ENCODE measurements around the gene CD274.
"Not testable (repeated sequence)": the region's sequence is repeated elsewhere in the genome, so short reads cannot be mapped to it uniquely, and the experiment has no call there.

The CD274 gene

GRCh38 chr9:5450359-5451091 is at the start of gene CD274:
Gene CD274, plus strand, starts transcription at chr9:5450542. Its CDS starts 5,572 bp downstream, at chr9:5456114.
- DNase-seq = peak; percentile 15

DNA sequence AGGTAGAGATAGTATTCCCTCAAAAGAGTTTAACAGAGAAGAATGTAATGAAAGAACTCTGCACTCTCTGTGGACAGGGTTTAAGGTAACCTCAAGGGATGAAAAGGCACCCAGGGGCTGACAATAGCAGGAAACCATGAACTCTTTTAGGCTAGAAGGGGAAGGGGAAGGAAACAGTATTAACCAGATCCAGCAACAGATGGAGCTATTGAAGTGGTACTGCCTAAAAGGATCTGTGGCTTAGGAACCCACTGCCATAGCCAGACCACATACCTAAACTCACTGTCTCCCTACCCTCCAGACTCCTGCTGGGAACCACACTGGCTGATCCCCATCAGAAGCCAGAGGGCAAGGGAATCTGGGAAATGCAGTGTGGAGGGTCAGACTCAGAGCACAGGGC is 48.1 kb upstream of the CD274 start:
- DNase-seq = no peak

GRCh38 chr9:5408596-5408995 is 41.7 kb upstream of the CD274 start:
- DNase-seq = no peak

GRCh38 chr9:5416953-5417352 is 33.4 kb upstream of the CD274 start:
- no peak for DNase-seq

GRCh38 chr9:5418481-5418880 is 31.9 kb upstream of the CD274 start:
- DNase-seq = no peak

DNA sequence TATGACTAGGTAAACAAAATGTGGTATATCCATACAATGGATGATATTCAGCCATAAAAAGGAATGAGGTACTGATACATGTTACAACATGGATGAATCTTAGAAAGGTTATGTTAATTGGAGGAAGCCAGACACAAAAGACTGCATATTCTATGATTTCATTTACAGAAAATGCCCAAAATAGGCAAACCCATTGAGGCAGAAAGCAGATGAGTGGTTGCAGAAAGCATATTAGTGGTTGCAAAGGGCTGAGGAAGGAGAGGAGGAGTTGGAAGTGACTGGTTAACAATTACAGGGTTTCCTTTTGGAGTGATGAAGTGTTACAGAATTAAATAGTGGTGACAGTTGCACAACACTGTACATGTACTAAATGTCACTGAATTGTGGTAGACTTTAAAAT is 30.4 kb upstream of the CD274 start:
- DNase-seq = no peak

- no peak for DNase-seq
These were observed 29.2 kb upstream of the CD274 start for GRCh38 chr9:5421163-5421562.

DNA sequence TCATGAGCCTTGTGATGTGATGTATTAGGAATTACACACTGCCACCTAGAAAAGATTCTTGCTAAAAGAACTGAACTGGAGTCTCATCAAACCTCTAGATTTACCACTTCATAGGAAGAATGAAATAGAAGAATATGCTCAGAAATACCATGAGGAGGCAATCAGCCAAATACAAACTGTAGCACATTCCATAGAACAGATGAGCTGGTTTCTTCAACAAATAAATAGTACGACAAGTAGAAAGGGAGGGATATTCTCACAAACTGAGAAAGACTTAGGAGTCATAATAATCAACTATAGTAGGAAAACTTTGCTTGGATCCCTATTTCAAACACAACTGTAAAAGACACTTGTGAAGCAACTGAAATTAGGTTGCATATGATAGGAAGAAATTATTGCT is 28.1 kb upstream of the CD274 start:
- DNase-seq = no peak

- DNase-seq = no peak
These were observed 25.2 kb upstream of the CD274 start for GRCh38 chr9:5425006-5425628.

DNA sequence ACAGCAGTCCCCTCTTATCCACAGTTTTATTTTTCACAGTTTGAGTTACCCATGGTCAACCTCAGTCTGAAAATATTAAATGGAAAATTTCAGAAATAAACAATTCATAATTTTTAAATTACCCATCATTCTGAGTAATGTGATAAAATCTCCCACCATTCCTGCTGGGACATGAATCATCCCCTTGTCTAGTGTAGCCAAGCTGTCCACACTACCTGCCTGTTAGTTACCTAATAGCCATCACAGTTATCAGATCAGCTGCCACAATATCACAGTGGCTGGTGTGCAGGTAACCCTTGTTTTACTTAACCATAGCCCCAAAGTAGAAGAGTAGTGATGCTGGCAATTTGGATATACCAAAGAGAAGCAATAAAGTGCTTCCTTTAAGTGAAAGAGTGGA is 23.3 kb upstream of the CD274 start:
- DNase-seq = no peak

GRCh38 chr9:5428172-5428571 is 22.2 kb upstream of the CD274 start:
- DNase-seq = no peak

- DNase-seq = no peak
These were observed 21.4 kb upstream of the CD274 start for GRCh38 chr9:5428794-5429528.

GRCh38 chr9:5429873-5430564 is 20.3 kb upstream of the CD274 start:
- no peak for DNase-seq

DNA sequence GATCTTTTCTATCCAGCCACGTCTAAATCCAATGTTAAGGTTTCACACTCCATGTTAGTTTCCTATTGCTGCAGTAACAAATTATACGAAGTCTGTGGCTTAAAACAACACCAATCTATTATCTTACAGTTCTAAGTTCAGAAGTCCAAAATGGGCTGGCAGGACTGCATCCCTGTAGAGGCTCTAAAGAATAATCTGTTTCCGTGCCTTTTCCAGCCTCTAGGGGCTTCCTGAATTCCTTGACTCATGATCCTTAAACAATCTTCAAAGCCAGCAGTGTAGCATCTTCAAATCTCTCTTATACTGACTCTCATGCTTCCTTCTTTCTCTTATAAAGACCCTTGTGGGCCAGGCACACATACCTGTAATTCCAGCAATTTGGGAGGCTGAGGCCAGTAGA is 19.4 kb upstream of the CD274 start:
- DNase-seq = no peak

DNA sequence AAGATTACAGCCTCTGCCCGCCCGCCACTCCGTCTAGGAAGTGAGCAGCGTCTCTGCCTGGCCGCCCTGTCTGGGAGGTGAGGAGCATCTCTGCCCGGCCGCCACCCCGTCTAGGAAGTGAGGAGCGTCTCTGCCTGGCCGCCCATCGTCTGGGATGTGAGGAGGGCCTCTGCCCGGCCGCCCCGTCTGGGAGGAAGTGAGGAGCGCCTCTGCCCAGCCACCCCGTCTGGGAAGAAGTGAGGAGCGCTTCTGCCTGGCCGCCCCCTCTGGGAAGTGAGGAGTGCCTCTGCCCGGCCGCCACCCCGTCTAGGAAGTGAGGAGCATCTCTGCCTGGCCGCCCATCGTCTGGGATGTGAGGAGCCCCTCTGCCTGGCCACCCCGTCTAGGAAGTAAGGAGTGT is 17.5 kb upstream of the CD274 start:
- DNase-seq = not testable (repeated sequence)

DNA sequence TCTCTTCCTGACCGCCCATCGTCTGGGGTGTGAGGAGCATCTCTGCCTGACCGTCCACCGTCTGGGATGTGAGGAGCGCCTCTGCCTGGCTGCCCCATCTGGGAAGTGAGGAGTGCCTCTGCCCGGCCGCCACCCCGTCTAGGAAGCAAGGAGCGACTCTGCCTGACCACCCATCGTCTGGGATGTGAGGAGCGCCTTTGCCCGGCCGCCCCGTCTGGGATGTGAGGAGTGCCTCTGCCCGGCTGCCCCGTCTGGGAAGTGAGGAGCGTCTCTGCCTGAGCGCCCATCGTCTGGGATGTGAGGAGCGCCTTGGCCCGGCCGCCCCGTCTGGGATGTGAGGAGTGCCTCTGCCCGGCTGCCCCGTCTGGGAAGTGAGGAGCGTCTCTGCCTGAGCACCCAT is 17.0 kb upstream of the CD274 start:
- not testable (repeated sequence) for DNase-seq

DNA sequence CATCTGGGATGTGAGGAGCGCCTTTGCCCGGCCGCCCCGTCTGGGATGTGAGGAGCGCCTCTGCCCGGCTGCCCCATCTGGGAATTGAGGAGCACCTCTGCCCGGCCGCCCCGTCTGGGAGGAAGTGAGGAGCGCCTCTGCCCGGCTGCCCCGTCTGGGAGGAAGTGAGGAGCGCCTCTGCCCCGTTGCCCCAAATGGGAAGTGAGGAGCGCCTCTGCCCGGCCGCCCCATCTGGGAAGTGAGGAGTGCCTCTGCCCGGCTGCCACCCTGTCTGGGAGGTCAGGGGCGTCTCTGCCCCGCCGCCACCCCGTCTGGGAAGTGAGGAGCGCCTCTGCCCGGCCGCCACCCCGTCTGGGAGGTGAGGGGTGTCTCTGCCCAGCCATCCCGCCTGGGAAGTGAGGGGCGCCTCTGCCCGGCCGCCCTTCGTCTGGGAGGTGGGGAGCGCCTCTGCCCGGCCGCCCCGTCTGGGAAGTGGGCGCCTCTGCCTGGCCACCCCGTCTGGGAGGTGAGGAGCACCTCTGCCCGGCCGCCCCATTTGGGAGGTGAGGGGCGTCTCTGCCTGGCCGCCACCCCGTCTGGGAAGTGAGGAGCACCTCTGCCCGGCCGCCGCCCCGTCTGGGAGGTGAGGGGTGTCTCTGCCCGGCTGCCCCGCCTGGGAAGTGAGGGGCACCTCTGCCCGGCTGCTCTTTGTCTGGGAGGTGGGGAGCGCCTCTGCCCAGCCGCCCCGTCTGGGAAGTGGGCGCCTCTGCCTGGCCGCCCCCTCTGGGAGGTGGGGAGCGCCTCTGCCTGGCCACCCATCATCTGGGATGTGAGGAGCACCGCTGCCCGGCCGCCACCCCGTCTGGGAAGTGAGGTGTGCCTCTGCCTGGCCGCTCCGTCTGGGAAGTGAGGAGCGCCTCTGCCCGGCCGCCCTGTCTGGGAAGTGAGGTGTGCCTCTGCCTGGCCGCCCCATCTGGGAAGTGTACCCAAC is 16.2 kb upstream of the CD274 start:
- not testable (repeated sequence) for DNase-seq

DNA sequence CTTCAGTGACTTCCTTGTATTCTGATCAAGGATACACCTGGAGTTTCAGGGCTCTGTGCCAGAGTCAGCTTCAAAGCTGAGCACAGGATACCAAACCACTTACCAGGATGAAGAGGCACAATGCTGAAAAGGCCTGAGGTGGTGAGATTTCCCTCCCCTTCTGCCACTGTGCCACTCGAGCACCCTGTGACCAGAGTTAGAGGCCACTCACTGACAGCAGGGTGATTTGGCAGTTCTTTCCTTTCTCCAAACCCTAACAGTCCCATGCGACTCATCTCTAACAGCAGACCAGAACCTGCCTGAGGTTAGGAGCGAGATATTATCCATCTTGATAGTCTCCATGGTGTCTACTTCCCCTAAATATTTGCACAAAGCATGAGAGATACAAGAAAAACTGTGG is 14.4 kb upstream of the CD274 start:
- DNase-seq = no peak

- no peak for DNase-seq
These were observed 13.9 kb upstream of the CD274 start for GRCh38 chr9:5436441-5436840.

GRCh38 chr9:5437254-5438216 is 12.8 kb upstream of the CD274 start, which contains the start of gene PLGRKT:
Gene PLGRKT, minus strand, starts transcription at chr9:5437925. Its CDS starts 5,948 bp downstream, at chr9:5431977.
- peak; percentile 17 for DNase-seq
